Pancreas (tissue), 10 donors: ENCODE results near the gene CNPY3. TPM values are rescaled to one million over a fixed set of nuclear protein-coding genes. Genes with fewer than 3 reads are reported as not detected.
"Not testable (repeated sequence)": the region's sequence is repeated elsewhere in the genome, so short reads cannot be mapped to it uniquely, and the experiment has no call there.

Source experiments
- ATAC-seq, 4 donors: fragments of 200-7000 bp; cut with Tn5 transposase; one replicate each; pipeline versions ENCODE4 v1.8.0 to v1.9.1; 2020; ENCODE audit warnings: mild to moderate bottlenecking in 4 of 4, moderate library complexity in 4 of 4
- DNase-seq, 6 donors: peaks; one replicate each; pipeline ENCODE4 v3.0.0-alpha.2; 2020
- FAIRE-seq: peaks from 2 replicates; lab custom pipeline; 2012; peaks lifted over from hg19 to GRCh38; lab: Jason Lieb, UNC
- H3K27ac ChIP-seq, 4 donors: fragments of 200-600 bp; sonication (generic); 1 replicate in 3 of 4; 2 replicates in 1 of 4; pipeline versions ENCODE4 v1.5.0 to v1.8.0; 2020
- H3K27me3 ChIP-seq, 4 donors: fragments of 200-600 bp; one replicate each; pipeline ENCODE4 v1.8.0; 2021
- H3K36me3 ChIP-seq, 3 donors: fragments of 200-600 bp; sonication (generic) in 1 of 3; one replicate each; pipeline versions ENCODE4 v1.5.0 to v1.8.0; 2020 to 2021
- H3K4me1 ChIP-seq, 3 donors: fragments of 200-600 bp; one replicate each; pipeline ENCODE4 v1.8.0; 2021
- H3K4me3 ChIP-seq, 4 donors: fragments of 200-600 bp; sonication (generic) in 2 of 4; one replicate each; pipeline versions ENCODE4 v1.5.0 to v1.8.0; 2020 to 2021
- H3K9me3 ChIP-seq, 4 donors: fragments of 200-600 bp; one replicate each; pipeline ENCODE4 v1.8.0; 2021
- CTCF ChIP-seq, 4 donors: fragments of 200-600 bp; sonication (generic) in 3 of 4; IDR thresholded peaks; one replicate each; pipeline versions ENCODE4 v1.5.0 to v1.8.0; 2021; ENCODE audit warnings: antibody characterized with exemption in 4 of 4
- WGBS, 2 donors: extraction: QIAGEN DNeasy Blood & Tissue Kit; methylation state at CpG; one replicate each; pipeline ENCODE4 v1.1.7; 2013; 5-methylcytosine and 5-hydroxymethylcytosine counted together
- intact Hi-C, 3 donors: fragments of 100-400 bp; cut with DNase I; formaldehyde crosslinking; loops; one replicate each; pipeline versions ENCODE4 v1.11.1 to v1.14.2; 2022
- polyA plus RNA-seq, 2 donors: library from polyadenylated mRNA; stranded (reverse); fragments of 200-250 nt; gene quantifications; one replicate each; pipeline ENCODE4 v1.2.3, GENCODE V29; 2013
- total RNA-seq, 6 donors: library from RNA; stranded (reverse); fragmentation: NEBNext Ultra II Directional in 4 of 6; extraction: Animal tissue kit (Norgen Biotek cat#: 25700) in 4 of 6; gene quantifications; one replicate each; pipeline versions ENCODE4 v1.2.1 to v1.2.4, GENCODE V29; 2021 to 2023
- donor health status: healthy with polysubstance abuse.
- donor health status: DM: no; HTN: no; CAD: no; lungs with moderate emphysema.
- donor health status: DM: no; HTN: no; CAD: no.
- donor health status: control.
- donor health status: control.
- donor health status: Bipolar disorder and iron deficiency.
- donor health status: DM: yes; HTN: yes; CAD: no.
- donor health status: DM: no; HTN: no; CAD: no.
- donor health status: DM: no; HTN: no; CAD: no.
- donor health status: DM: yes; HTN: yes; CAD: no.

Gene CNPY3
- total and polyA plus RNA-seq, 8 donors, result 28.3 to 59.7 (median 38.1) TPM

- H3K27me3 ChIP-seq, result no peaks in the 10 kb centered on the region
- TF ChIP-seq CTCF (IDR thresholded peaks at IDR 0.05), result no peak
- ATAC-seq (no peak), DNase-seq (peak in 1 of 6 donors; percentile 50), FAIRE-seq (no peak)
- intact Hi-C loops, result loop anchor here in 2 of 3 donors (5.0 to 10.0 kb wide), 2 partner anchors 237 to 245 kb away; no protein-coding TSS in a partner anchor
- no peak overlapping the region for H3K27ac ChIP-seq
- no peaks in the 10 kb centered on the region for H3K9me3 ChIP-seq
- H3K4me3 ChIP-seq, result no peak overlapping the region
- WGBS, 2 donors, result 57 to 66% methylated on average over 8 of the region's 8 CpGs
- H3K4me1 ChIP-seq, result peaks cover 4 to 16% (median 9%) of the 10 kb centered on the region in 3 donors
- no peaks in the 10 kb centered on the region for H3K36me3 ChIP-seq
These were observed 29.4 kb upstream of the CNPY3 start for GRCh38 chr6:42899871-42900270.

DNA sequence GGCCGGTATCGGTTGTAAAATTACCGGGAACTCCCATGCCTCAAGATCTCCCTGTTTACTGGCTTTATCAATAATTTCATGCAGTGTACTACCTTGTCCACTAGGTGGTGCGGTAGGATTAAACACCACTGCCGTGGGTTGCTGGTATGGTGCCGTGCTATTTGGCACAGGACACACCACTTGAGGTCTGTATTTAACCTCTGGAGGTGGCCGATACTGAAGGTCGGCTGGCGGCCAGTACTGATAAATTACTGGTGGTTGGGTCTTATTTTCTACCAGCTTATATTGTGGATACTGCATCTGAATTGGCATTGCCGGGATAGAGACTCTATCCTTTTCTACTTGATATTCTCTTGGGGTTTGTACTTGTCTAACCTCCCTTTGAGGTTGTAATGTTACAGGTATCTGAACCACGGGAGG is 27.7 kb upstream of the CNPY3 start:
- H3K4me1 ChIP-seq, result peaks cover 4 to 16% (median 9%) of the 10 kb centered on the region in 3 donors

GRCh38 chr6:42902429-42903263 is 26.6 kb upstream of the CNPY3 start:
- H3K36me3 ChIP-seq, H3K9me3 ChIP-seq, H3K27me3 ChIP-seq, FAIRE-seq: not testable (repeated sequence)
- intact Hi-C loops, result loop anchor here in 2 of 3 donors (5.0 to 10.0 kb wide), 2 partner anchors 235 to 242 kb away; no protein-coding TSS in a partner anchor
- DNase-seq (peak in 1 of 6 donors; percentile 53), ATAC-seq (peak; percentile 52 to 65 (median 58))
- peak overlapping the region in 2 of 4 donors; percentile 9 to 27 for H3K4me3 ChIP-seq
- peaks cover 4 to 16% (median 9%) of the 10 kb centered on the region in 3 donors for H3K4me1 ChIP-seq
- 16 to 18% methylated on average over 22 of the region's 22 CpGs for WGBS, 2 donors
- H3K27ac ChIP-seq, result peak overlapping the region; percentile 24 to 87 (median 66)

More for the DNA sequence above, 27.7 kb upstream of the CNPY3 start:
- FAIRE-seq (no peak), ATAC-seq (peak; percentile 97 to 99 (median 99)), DNase-seq (peak; percentile 70 to 92 (median 85))
- peak; percentile 67 to 87 (median 80) for TF ChIP-seq CTCF (IDR thresholded peaks at IDR 0.05)
- intact Hi-C loops, result loop anchor here in 2 of 3 donors (5.0 to 10.0 kb wide), 2 partner anchors 236 to 243 kb away; no protein-coding TSS in a partner anchor
- Histone ChIP-seq H3K9me3 (no peaks in the 10 kb centered on the region), H3K36me3 (no peaks in the 10 kb centered on the region), H3K4me3 (peak overlapping the region in 2 of 4 donors; percentile 9 to 27), H3K27ac (peak overlapping the region in 2 of 4 donors; percentile 78 to 87), H3K27me3 (no peaks in the 10 kb centered on the region)
- 1 to 2% methylated on average over 11 of the region's 11 CpGs for WGBS, 2 donors

DNA sequence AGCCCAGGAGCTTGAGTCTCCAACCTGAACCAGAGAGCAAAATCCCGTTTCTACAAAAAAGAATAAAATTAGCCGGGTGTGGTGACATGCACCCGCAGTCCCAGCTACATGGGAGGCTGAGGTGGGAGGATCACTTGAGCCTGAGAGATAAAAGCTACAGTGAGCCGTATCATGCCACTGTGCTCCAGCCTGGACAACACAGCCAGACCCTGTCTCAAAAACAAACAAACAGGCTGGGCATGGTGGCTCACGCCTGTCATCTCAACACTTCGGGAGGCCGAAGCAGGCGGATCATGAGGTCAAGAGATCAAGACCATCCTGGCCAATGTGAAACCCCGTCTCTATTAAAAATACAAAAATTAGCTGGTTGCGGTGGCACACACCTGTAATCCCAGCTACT is 24.8 kb upstream of the CNPY3 start:
- no peak for TF ChIP-seq CTCF (IDR thresholded peaks at IDR 0.05)
- H3K36me3 ChIP-seq, result no peaks in the 10 kb centered on the region
- intact Hi-C loops, result loop anchor here in 2 of 3 donors (5.0 to 10.0 kb wide), 2 partner anchors 233 to 240 kb away; no protein-coding TSS in a partner anchor
- peaks cover 4 to 16% (median 9%) of the 10 kb centered on the region in 3 donors for H3K4me1 ChIP-seq
- peak in 1 of 6 donors; percentile 24 for DNase-seq
- no peak overlapping the region for H3K27ac ChIP-seq
- H3K9me3 ChIP-seq, result no peaks in the 10 kb centered on the region
- FAIRE-seq, result no peak
- no peak overlapping the region for H3K4me3 ChIP-seq
- no peaks in the 10 kb centered on the region for H3K27me3 ChIP-seq
- ATAC-seq, result no peak
- WGBS, 2 donors, result 87 to 93% methylated on average over 10 of the region's 10 CpGs

DNA sequence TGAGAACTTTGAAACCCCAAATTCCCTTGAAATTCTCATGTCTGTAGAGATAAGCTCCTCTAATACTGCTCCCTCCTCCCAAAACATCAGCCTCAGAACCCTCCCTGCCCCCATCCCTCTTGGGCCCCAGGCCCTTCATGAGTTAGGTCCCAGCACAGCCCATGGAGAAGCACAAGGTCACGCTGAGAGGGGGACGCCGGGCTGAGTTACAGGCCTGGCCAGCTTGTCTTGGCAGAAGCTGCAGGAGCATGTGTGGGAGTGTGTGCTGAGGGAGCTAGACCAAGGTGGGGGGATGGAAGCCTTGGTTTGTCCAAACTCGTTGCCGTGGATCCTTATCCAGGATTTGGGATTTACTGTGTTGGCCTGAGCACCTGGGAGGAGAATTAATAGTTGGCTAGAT is 21.9 kb upstream of the CNPY3 start:
- Histone ChIP-seq H3K27ac (no peak overlapping the region), H3K4me3 (no peak overlapping the region), H3K4me1 (peaks cover 0 to 9% (median 5%) of the 10 kb centered on the region in 3 donors), H3K36me3 (no peaks in the 10 kb centered on the region), H3K27me3 (no peaks in the 10 kb centered on the region), H3K9me3 (no peaks in the 10 kb centered on the region)
- TF ChIP-seq CTCF (IDR thresholded peaks at IDR 0.05), result no peak
- FAIRE-seq (no peak), DNase-seq (peak in 1 of 6 donors; percentile 44), ATAC-seq (no peak)
- WGBS, 2 donors, result 31 to 37% methylated on average over 5 of the region's 5 CpGs
- intact Hi-C loops, result loop anchor here in 2 of 3 donors (5.0 to 10.0 kb wide), 2 partner anchors 235 to 237 kb away; no protein-coding TSS in a partner anchor
